Transverse colon (tissue), 3 donors: ENCODE measurements around the gene DNAAF3.

Source experiments
- EP300 ChIP-seq: sonication (generic); formaldehyde crosslinking; IDR thresholded peaks from one replicate; pipeline ENCODE4 v1.6.1; 2017; ENCODE audit warnings: antibody characterized with exemption, low read depth
- POLR2A ChIP-seq: fragments of 450-650 bp; IDR thresholded peaks from one replicate; pipeline ENCODE4 v1.6.1; 2016; ENCODE audit warnings: antibody characterized with exemption, mild to moderate bottlenecking, moderate library complexity
- TF ChIP-seq, protein P1 (sequence below), 5 experiments: fragments of 200-600 bp in 3 of 5; fragments of 450-650 bp in 2 of 5; sonication (generic) in 3 of 5; IDR thresholded peaks; 1 replicate in 2 of 5; 2 replicates in 3 of 5; pipeline ENCODE4 v1.5.1; 2016 to 2017; ENCODE audit warnings: antibody characterized with exemption in 5 of 5, inconsistent platforms in 3 of 5, mild to moderate bottlenecking in 2 of 5, moderate library complexity in 1 of 5

- TF ChIP-seq, protein P1, sequence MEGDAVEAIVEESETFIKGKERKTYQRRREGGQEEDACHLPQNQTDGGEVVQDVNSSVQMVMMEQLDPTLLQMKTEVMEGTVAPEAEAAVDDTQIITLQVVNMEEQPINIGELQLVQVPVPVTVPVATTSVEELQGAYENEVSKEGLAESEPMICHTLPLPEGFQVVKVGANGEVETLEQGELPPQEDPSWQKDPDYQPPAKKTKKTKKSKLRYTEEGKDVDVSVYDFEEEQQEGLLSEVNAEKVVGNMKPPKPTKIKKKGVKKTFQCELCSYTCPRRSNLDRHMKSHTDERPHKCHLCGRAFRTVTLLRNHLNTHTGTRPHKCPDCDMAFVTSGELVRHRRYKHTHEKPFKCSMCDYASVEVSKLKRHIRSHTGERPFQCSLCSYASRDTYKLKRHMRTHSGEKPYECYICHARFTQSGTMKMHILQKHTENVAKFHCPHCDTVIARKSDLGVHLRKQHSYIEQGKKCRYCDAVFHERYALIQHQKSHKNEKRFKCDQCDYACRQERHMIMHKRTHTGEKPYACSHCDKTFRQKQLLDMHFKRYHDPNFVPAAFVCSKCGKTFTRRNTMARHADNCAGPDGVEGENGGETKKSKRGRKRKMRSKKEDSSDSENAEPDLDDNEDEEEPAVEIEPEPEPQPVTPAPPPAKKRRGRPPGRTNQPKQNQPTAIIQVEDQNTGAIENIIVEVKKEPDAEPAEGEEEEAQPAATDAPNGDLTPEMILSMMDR (IDR thresholded peaks at IDR 0.05), result no peak
- TF ChIP-seq EP300 (no peak), POLR2A (no peak)
These were observed 15.3 kb upstream of the DNAAF3 start for GRCh38 chr19:55181740-55182139.
